ENCODE measurements around the gene FXYD2.

Gene FXYD2

DNA sequence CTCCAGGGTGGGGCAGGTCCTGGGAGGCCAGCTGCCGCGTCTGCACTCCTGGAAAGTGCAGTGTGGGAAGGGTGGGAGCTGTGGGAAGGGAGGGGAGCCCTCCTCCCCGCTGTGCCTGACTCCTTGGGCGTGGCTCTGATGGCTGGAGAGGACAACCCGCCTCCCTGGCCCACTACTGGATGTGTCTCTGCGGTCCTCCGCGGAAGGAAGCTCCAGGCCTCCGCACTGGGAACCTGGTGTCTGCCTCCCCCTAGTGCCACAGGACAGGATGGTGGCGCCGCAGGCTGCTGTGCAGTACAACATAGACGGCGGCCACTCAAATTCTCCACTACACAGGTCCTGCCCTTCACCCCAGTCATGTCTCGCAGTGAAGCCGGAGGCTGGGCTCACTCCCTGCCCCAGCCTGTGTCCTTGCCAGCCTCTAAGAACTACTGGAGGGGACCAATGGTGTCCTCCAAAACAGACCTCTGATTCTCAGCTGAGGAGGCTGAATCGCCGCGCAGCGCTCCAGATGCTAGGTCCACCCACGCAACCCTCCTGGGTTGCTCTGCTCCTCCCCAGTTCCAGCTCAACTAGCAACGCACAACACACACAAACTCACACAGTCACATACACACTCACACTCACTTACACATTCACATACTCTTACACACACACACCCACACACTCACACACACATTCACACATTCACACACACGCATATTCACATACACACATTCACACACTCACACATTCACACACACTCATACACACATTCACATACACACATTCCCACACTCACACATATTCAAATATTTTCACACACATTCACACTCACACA, 15.1 kb downstream of the FXYD2 start:
- Histone ChIP-seq H3K4me1 (ENCODE audit: control insufficient read depth, insufficient read depth, low read length) (peaks cover 13% of the 10 kb centered on the region), H3K9me3 (ENCODE audit: control insufficient read depth, low read length) (no peaks in the 10 kb centered on the region), H3K4me3 (ENCODE audit: low read length) (no peak overlapping the region), H3K36me3 (ENCODE audit: control insufficient read depth, insufficient read depth, low read length) (no peaks in the 10 kb centered on the region), H3K9ac (ENCODE audit: low read length) (no peak overlapping the region), H3K27me3 (ENCODE audit: control insufficient read depth, insufficient read depth, low read length) (peaks cover 16% of the 10 kb centered on the region)

DNA sequence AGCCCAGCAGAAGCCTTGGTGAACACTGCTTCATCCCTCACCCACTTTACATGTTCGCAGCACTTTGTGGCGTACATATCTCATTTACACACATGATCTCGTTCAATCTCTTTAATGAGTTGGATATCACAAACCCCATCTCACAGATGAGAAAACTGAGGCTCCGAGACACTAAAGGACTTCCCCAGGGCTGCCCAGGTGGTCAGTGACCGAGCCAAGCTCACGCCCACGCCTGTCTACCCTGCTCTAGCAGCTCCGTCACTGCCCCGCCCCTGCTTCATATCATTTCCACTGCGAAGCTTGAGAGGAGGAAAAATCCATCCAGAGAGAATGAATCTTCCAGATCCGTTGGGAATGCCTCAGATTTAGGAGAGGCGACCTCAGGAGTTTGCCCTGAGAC, 15.8 kb downstream of the FXYD2 start:
- H3K36me3 ChIP-seq (ENCODE audit: control insufficient read depth, insufficient read depth, low read length): no peaks in the 10 kb centered on the region
- H3K27me3 ChIP-seq (ENCODE audit: control insufficient read depth, insufficient read depth, low read length): peaks cover 16% of the 10 kb centered on the region
- H3K9me3 ChIP-seq (ENCODE audit: control insufficient read depth, low read length): no peaks in the 10 kb centered on the region
- no peak overlapping the region for H3K4me3 ChIP-seq (ENCODE audit: low read length)
- H3K9ac ChIP-seq (ENCODE audit: low read length): no peak overlapping the region
- peaks cover 10% of the 10 kb centered on the region for H3K4me1 ChIP-seq (ENCODE audit: control insufficient read depth, insufficient read depth, low read length)

DNA sequence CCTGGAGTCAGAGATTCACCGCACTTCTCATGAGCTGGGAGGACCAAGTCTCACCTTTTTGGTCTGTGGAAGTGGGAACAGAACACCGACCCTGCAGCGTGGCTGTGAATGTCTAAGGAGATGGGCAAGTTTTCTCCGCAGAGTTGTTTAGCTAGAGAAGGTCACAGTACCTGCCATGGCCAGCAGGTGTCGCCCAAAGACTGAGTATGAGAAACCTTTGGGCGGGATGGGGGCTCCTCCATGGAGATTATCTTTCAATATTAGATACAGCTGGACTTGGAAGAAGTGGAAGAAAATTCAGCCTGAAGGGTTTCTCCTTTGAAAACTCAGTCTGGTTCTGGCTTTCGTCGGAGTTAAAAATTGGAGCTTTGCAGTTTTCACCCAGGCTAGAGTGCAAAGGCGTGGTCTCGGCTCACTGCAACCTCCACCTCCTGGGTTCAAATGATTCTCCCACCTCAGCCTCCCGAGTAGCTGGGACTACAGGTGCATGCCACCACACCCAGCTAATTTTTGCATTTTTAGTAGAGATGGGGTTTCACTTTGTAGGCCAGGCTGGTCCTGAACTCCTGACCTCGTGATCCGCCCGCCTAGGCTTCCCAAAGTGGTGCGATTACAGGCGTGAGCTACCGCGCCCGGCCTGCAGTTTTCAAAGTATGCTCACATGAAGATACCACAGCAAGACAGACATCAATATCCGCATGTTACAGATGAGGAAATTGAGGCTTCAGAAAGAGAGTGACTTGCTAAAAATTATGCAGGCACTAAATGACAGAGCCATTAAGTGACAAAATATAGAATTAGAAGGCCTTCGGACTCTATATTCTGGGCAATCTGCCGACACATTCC, 16.8 kb downstream of the FXYD2 start:
- Histone ChIP-seq H3K27me3 (ENCODE audit: control insufficient read depth, insufficient read depth, low read length) (peaks cover 16% of the 10 kb centered on the region), H3K9ac (ENCODE audit: low read length) (no peak overlapping the region), H3K4me3 (ENCODE audit: low read length) (no peak overlapping the region)

GRCh38 chr11:117806846-117807245, 17.7 kb downstream of the FXYD2 start:
- Histone ChIP-seq H3K4me3 (ENCODE audit: low read length) (no peak overlapping the region), H3K4me1 (ENCODE audit: control insufficient read depth, insufficient read depth, low read length) (peaks cover 10% of the 10 kb centered on the region), H3K9me3 (ENCODE audit: control insufficient read depth, low read length) (no peaks in the 10 kb centered on the region), H3K27me3 (ENCODE audit: control insufficient read depth, insufficient read depth, low read length) (peaks cover 16% of the 10 kb centered on the region), H3K9ac (ENCODE audit: low read length) (no peak overlapping the region), H3K36me3 (ENCODE audit: control insufficient read depth, insufficient read depth, low read length) (no peaks in the 10 kb centered on the region)

More for the DNA sequence above, 16.8 kb downstream of the FXYD2 start:
- H3K4me1 ChIP-seq (ENCODE audit: control insufficient read depth, insufficient read depth, low read length): peaks cover 10% of the 10 kb centered on the region
- H3K9me3 ChIP-seq (ENCODE audit: control insufficient read depth, low read length): no peaks in the 10 kb centered on the region
- no peaks in the 10 kb centered on the region for H3K36me3 ChIP-seq (ENCODE audit: control insufficient read depth, insufficient read depth, low read length)

GRCh38 chr11:117805045-117805444, 19.5 kb downstream of the FXYD2 start:
- no peaks in the 10 kb centered on the region for H3K36me3 ChIP-seq (ENCODE audit: control insufficient read depth, insufficient read depth, low read length)
- H3K9ac ChIP-seq (ENCODE audit: low read length): no peak overlapping the region
- H3K4me1 ChIP-seq (ENCODE audit: control insufficient read depth, insufficient read depth, low read length): peaks cover 10% of the 10 kb centered on the region
- peaks cover 16% of the 10 kb centered on the region for H3K27me3 ChIP-seq (ENCODE audit: control insufficient read depth, insufficient read depth, low read length)
- H3K9me3 ChIP-seq (ENCODE audit: control insufficient read depth, low read length): no peaks in the 10 kb centered on the region
- no peak overlapping the region for H3K4me3 ChIP-seq (ENCODE audit: low read length)

DNA sequence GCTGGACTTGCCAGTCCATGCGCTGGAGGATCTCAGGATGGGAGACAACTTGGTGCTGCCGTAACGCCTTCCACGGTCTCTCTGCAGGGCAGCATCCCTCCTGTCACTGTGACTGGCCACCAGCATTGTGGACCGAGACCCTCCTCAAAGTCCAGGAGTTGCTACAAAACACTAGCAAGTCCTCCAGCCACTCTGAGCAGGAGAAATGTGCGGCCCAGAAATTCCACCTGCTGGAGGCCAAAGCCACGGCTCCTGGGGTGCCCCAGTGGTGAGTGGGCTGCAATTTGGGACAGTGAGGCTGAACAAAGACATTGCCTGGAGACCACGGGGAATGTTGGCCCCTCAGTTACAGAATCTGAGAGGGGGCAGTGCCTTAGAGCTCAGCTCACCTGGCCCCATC, 20.6 kb downstream of the FXYD2 start:
- no peaks in the 10 kb centered on the region for H3K36me3 ChIP-seq (ENCODE audit: control insufficient read depth, insufficient read depth, low read length)
- H3K4me1 ChIP-seq (ENCODE audit: control insufficient read depth, insufficient read depth, low read length): peaks cover 6% of the 10 kb centered on the region
- no peak overlapping the region for H3K9ac ChIP-seq (ENCODE audit: low read length)
- peaks cover 17% of the 10 kb centered on the region for H3K27me3 ChIP-seq (ENCODE audit: control insufficient read depth, insufficient read depth, low read length)
- H3K4me3 ChIP-seq (ENCODE audit: low read length): no peak overlapping the region
- no peaks in the 10 kb centered on the region for H3K9me3 ChIP-seq (ENCODE audit: control insufficient read depth, low read length)

GRCh38 chr11:117799634-117800033, 24.9 kb downstream of the FXYD2 start:
- no peaks in the 10 kb centered on the region for H3K36me3 ChIP-seq (ENCODE audit: control insufficient read depth, insufficient read depth, low read length)
- no peaks in the 10 kb centered on the region for H3K9me3 ChIP-seq (ENCODE audit: control insufficient read depth, low read length)
- H3K27me3 ChIP-seq (ENCODE audit: control insufficient read depth, insufficient read depth, low read length): peaks cover 43% of the 10 kb centered on the region
- no peak overlapping the region for H3K4me3 ChIP-seq (ENCODE audit: low read length)
- peaks cover 4% of the 10 kb centered on the region for H3K4me1 ChIP-seq (ENCODE audit: control insufficient read depth, insufficient read depth, low read length)
- H3K9ac ChIP-seq (ENCODE audit: low read length): no peak overlapping the region

- H3K36me3 ChIP-seq (ENCODE audit: control insufficient read depth, insufficient read depth, low read length): no peaks in the 10 kb centered on the region
- no peak within 1 kb of the TSS for H3K9ac ChIP-seq (ENCODE audit: low read length)
- peaks cover 4% of the 10 kb centered on the region for H3K4me1 ChIP-seq (ENCODE audit: control insufficient read depth, insufficient read depth, low read length)
- H3K4me3 ChIP-seq (ENCODE audit: low read length): no peak within 1 kb of the TSS
- peaks cover 66% of the 10 kb centered on the region for H3K27me3 ChIP-seq (ENCODE audit: control insufficient read depth, insufficient read depth, low read length)
- H3K9me3 ChIP-seq (ENCODE audit: control insufficient read depth, low read length): no peaks in the 10 kb centered on the region
These were observed 27.5 kb downstream of the FXYD2 start, which contains the start of gene DSCAML1 for GRCh38 chr11:117796872-117797529. TSS of gene DSCAML1 (minus strand) at chr11:117797216. CDS start at chr11:117797079, 137 bp downstream.

DNA sequence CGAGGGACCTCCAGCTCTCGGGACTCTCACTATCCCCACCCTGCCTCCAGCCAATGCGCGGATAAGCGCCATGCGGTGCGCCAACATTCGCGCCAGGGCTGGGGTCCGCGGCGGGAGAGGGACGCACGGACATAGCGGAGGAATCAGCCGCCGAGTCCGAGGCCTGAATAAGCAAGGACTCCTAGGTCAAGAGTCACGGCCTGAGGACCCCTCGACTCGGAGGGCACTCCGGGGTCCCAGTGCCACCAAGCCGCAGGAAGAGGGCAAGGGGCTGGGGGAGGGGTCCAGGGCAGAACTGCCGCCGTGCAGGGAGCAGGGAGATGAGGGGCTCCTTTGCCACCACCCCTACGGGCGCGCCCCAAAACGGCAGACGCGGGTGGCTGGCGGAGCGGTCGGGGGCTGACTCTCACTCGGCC, 28.1 kb downstream of the FXYD2 start:
- H3K4me3 ChIP-seq (ENCODE audit: low read length): no peak overlapping the region
- H3K9me3 ChIP-seq (ENCODE audit: control insufficient read depth, low read length): no peaks in the 10 kb centered on the region
- no peaks in the 10 kb centered on the region for H3K36me3 ChIP-seq (ENCODE audit: control insufficient read depth, insufficient read depth, low read length)
- H3K4me1 ChIP-seq (ENCODE audit: control insufficient read depth, insufficient read depth, low read length): peaks cover 4% of the 10 kb centered on the region
- H3K9ac ChIP-seq (ENCODE audit: low read length): no peak overlapping the region
- peaks cover 66% of the 10 kb centered on the region for H3K27me3 ChIP-seq (ENCODE audit: control insufficient read depth, insufficient read depth, low read length)

- no peaks in the 10 kb centered on the region for H3K36me3 ChIP-seq (ENCODE audit: control insufficient read depth, insufficient read depth, low read length)
- H3K9ac ChIP-seq (ENCODE audit: low read length): no peak overlapping the region
- H3K4me3 ChIP-seq (ENCODE audit: low read length): no peak overlapping the region
- peaks cover 4% of the 10 kb centered on the region for H3K4me1 ChIP-seq (ENCODE audit: control insufficient read depth, insufficient read depth, low read length)
- H3K9me3 ChIP-seq (ENCODE audit: control insufficient read depth, low read length): no peaks in the 10 kb centered on the region
- peaks cover 66% of the 10 kb centered on the region for H3K27me3 ChIP-seq (ENCODE audit: control insufficient read depth, insufficient read depth, low read length)
These were observed 28.7 kb downstream of the FXYD2 start for GRCh38 chr11:117795638-117796455.

Measured in mucosa of stomach (tissue), 1 donor.